T-cell (primary cell): Measurements from ENCODE around the gene TMEM14A. TPM values are rescaled to one million over a fixed set of nuclear protein-coding genes. Genes with fewer than 3 reads are reported as not detected.

Experiments used
- ATAC-seq, 4 experiments: fragments of 200-7000 bp in 3 of 4; fragments of 150-1000 bp in 1 of 4; cut with Tn5 transposase; replicated peaks in 1 of 4; 1 replicate in 3 of 4; 2 replicates in 1 of 4; pipeline ENCODE4 v1.10.0; 2021; ENCODE audit warnings: moderate library complexity in 3 of 4, mild to moderate bottlenecking in 2 of 4, moderate number of reproducible peaks in 1 of 4
- CTCF ChIA-PET, 2 donors: fragments of 300-600 bp; sonication (Branson Sonifier 250); formaldehyde crosslinking; loops; one replicate each; lab custom pipeline; 2022; ENCODE audit warnings: antibody characterized with exemption in 2 of 2; lab: Charles Lee
- POLR2A ChIA-PET, 2 donors: fragments of 300-600 bp; sonication (Branson Sonifier 250); formaldehyde crosslinking; loops; one replicate each; lab custom pipeline; 2022; ENCODE audit warnings: antibody characterized with exemption in 2 of 2; lab: Charles Lee
- DNase-seq, 35 experiments: peaks; one replicate each; pipeline versions ENCODE4 v3.0.0 to v3.0.0-alpha.2; 2013 to 2023
- H3K27ac ChIP-seq: one replicate; pipeline ENCODE4 v1.5.1; 2013; ENCODE audit warnings: low read length
- H3K27me3 ChIP-seq, 2 experiments: replicated peaks in 1 of 2; 1 replicate in 1 of 2; 2 replicates in 1 of 2; pipeline versions ENCODE4 v1.6.1 to v1.7.0; 2013; ENCODE audit warnings: low read length in 1 of 2, mixed read lengths in 1 of 2; ENCODE audit not compliant: control insufficient read depth in 2 of 2, insufficient read depth in 2 of 2; ENCODE audit errors: extremely low read depth in 1 of 2
- H3K36me3 ChIP-seq, 2 donors: 1 replicate in 1 of 2; 2 replicates in 1 of 2; pipeline versions ENCODE4 v1.6.1 to v1.7.0; 2013; ENCODE audit warnings: low read length in 1 of 2; ENCODE audit not compliant: control insufficient read depth in 2 of 2, insufficient read depth in 1 of 2; ENCODE audit errors: extremely low read depth in 1 of 2
- H3K4me1 ChIP-seq, 2 experiments: 1 replicate in 1 of 2; 2 replicates in 1 of 2; pipeline versions ENCODE4 v1.6.1 to v1.7.0; 2013; ENCODE audit warnings: low read length in 2 of 2, mixed read lengths in 1 of 2; ENCODE audit not compliant: insufficient read depth in 2 of 2, control insufficient read depth in 1 of 2; ENCODE audit errors: extremely low read depth in 1 of 2
- H3K4me3 ChIP-seq, 2 donors: 1 replicate in 1 of 2; 2 replicates in 1 of 2; pipeline versions ENCODE4 v1.5.1 to v1.7.0; 2013; ENCODE audit warnings: mild to moderate bottlenecking in 2 of 2, low read length in 1 of 2, moderate library complexity in 1 of 2; ENCODE audit not compliant: control insufficient read depth in 1 of 2; ENCODE audit errors: extremely low read depth in 1 of 2
- H3K9me3 ChIP-seq: 2 replicates; pipeline ENCODE4 v1.7.0; 2013
- H3K27ac Mint-ChIP-seq, 2 donors: one replicate each; pipeline ENCODE4 v1.8.0; 2020 to 2021; ENCODE audit warnings: mild to moderate bottlenecking in 2 of 2, mixed read lengths in 2 of 2
- H3K27me3 Mint-ChIP-seq, 2 donors: one replicate each; pipeline ENCODE4 v1.8.0; 2021 to 2022; ENCODE audit warnings: mixed read lengths in 2 of 2
- H3K36me3 Mint-ChIP-seq: one replicate; pipeline ENCODE4 v1.8.0; 2021; ENCODE audit warnings: mixed read lengths
- H3K4me1 Mint-ChIP-seq, 3 donors: one replicate each; pipeline ENCODE4 v1.8.0; 2020 to 2022; ENCODE audit warnings: mixed read lengths in 3 of 3, mild to moderate bottlenecking in 1 of 3
- H3K4me3 Mint-ChIP-seq, 3 donors: one replicate each; pipeline ENCODE4 v1.8.0; 2020 to 2022; ENCODE audit warnings: mild to moderate bottlenecking in 3 of 3, mixed read lengths in 3 of 3, moderate library complexity in 3 of 3
- H3K9me3 Mint-ChIP-seq, 3 donors: one replicate each; pipeline ENCODE4 v1.8.0; 2020 to 2022; ENCODE audit warnings: mixed read lengths in 3 of 3
- WGBS: methylation state at CpG from one replicate; pipeline ENCODE4 v1.1.5; 2013; ENCODE audit warnings: missing lambda C conversion rate; ENCODE audit not compliant: insufficient coverage; 5-methylcytosine and 5-hydroxymethylcytosine counted together
- total RNA-seq, 35 experiments: library from RNA in 6 of 35; stranded (reverse) in 6 of 35; fragments of 120-200 nt in 1 of 35; gene quantifications; one replicate each; pipeline versions ENCODE4 v1.2.1 to v1.2.4 and lab custom pipeline; 2013 to 2026

TMEM14A gene
- total RNA-seq, 5 donors from 2014 or later (not counting 1 experiment from before 2014, with no cell fraction given), result 4.1 to 11.6 (median 9.2) TPM

- ChIA-PET CTCF (no interaction called here), POLR2A (no interaction called here)
- WGBS, result no CpG with 5 or more reads among the region's 2 CpGs
- H3K36me3 ChIP-seq, result no peaks in the 10 kb centered on the region
- Mint-ChIP-seq H3K4me1 (no peaks in the 10 kb centered on the region), H3K4me3 (no peak overlapping the region), H3K36me3 (peaks cover 15% of the 10 kb centered on the region), H3K27me3 (no peaks in the 10 kb centered on the region), H3K9me3 (no peaks in the 10 kb centered on the region), H3K27ac (no peak overlapping the region)
- no peaks in the 10 kb centered on the region for H3K9me3 ChIP-seq
- H3K27ac ChIP-seq, result no peak overlapping the region
- H3K4me1 ChIP-seq, result no peaks in the 10 kb centered on the region
- no peaks in the 10 kb centered on the region for H3K27me3 ChIP-seq
- ATAC-seq (no peak), DNase-seq (no peak)
- H3K4me3 ChIP-seq, result no peak overlapping the region
These were observed 20.8 kb downstream of the TMEM14A start for GRCh38 chr6:52691718-52692117.

- no peak for ATAC-seq
- H3K4me1 Mint-ChIP-seq, result no peaks in the 10 kb centered on the region
- Histone ChIP-seq H3K4me1 (no peaks in the 10 kb centered on the region), H3K9me3 (no peaks in the 10 kb centered on the region), H3K4me3 (no peak overlapping the region), H3K27me3 (no peaks in the 10 kb centered on the region), H3K36me3 (no peaks in the 10 kb centered on the region), H3K27ac (no peak overlapping the region)
- H3K27me3 Mint-ChIP-seq, result peaks cover 0 to 4% of the 10 kb centered on the region in 2 donors
- 92% methylated on average over 4 of the region's 4 CpGs for WGBS
- ChIA-PET CTCF (no interaction called here), POLR2A (no interaction called here)
- no peak overlapping the region for H3K27ac Mint-ChIP-seq
- H3K4me3 Mint-ChIP-seq, result no peak overlapping the region
- peaks cover under 1% of the 10 kb centered on the region for H3K36me3 Mint-ChIP-seq
- H3K9me3 Mint-ChIP-seq, result no peaks in the 10 kb centered on the region
- DNase-seq, result no peak
These were observed 22.9 kb downstream of the TMEM14A start for GRCh38 chr6:52693773-52694172.

- DNase-seq (no peak), ATAC-seq (no peak)
- H3K4me3 ChIP-seq, result no peak overlapping the region
- H3K27ac ChIP-seq, result no peak overlapping the region
- H3K27ac Mint-ChIP-seq, result no peak overlapping the region
- POLR2A ChIA-PET, result no interaction called here
- H3K36me3 ChIP-seq, result no peaks in the 10 kb centered on the region
- H3K4me1 Mint-ChIP-seq, result no peaks in the 10 kb centered on the region
- WGBS, result 100% methylated on average over 1 of the region's 2 CpGs
- no peaks in the 10 kb centered on the region for H3K9me3 ChIP-seq
- no peaks in the 10 kb centered on the region for H3K4me1 ChIP-seq
- H3K36me3 Mint-ChIP-seq, result no peaks in the 10 kb centered on the region
- peaks cover 0 to 4% of the 10 kb centered on the region in 2 donors for H3K27me3 Mint-ChIP-seq
- H3K4me3 Mint-ChIP-seq, result no peak overlapping the region
- H3K9me3 Mint-ChIP-seq, result no peaks in the 10 kb centered on the region
- H3K27me3 ChIP-seq, result no peaks in the 10 kb centered on the region
- CTCF ChIA-PET, result no interaction called here
These were observed 23.5 kb downstream of the TMEM14A start for GRCh38 chr6:52694404-52694803.

GRCh38 chr6:52696418-52696817 is 25.5 kb downstream of the TMEM14A start:
- no CpG with 5 or more reads among the region's 4 CpGs for WGBS
- no peak overlapping the region for H3K4me3 Mint-ChIP-seq
- peaks cover 3 to 4% of the 10 kb centered on the region in 2 donors for H3K27me3 Mint-ChIP-seq
- ATAC-seq (no peak), DNase-seq (no peak)
- Histone ChIP-seq H3K4me3 (no peak overlapping the region), H3K4me1 (no peaks in the 10 kb centered on the region), H3K27me3 (peaks cover 0 to 3% of the 10 kb centered on the region in 2 experiments), H3K36me3 (no peaks in the 10 kb centered on the region), H3K9me3 (no peaks in the 10 kb centered on the region), H3K27ac (no peak overlapping the region)
- POLR2A ChIA-PET, result no interaction called here
- CTCF ChIA-PET, result interaction anchor here in 1 of 2 donors (0.6 to 0.8 kb wide), 3 partner anchors 19 to 262 kb away, joined by 3 to 7 read pairs (median 4); no protein-coding TSS in a partner anchor
- H3K4me1 Mint-ChIP-seq, result no peaks in the 10 kb centered on the region
- no peaks in the 10 kb centered on the region for H3K9me3 Mint-ChIP-seq
- no peaks in the 10 kb centered on the region for H3K36me3 Mint-ChIP-seq
- H3K27ac Mint-ChIP-seq, result no peak overlapping the region

GRCh38 chr6:52697903-52698302 is 27.0 kb downstream of the TMEM14A start:
- Histone ChIP-seq H3K36me3 (no peaks in the 10 kb centered on the region), H3K4me1 (no peaks in the 10 kb centered on the region), H3K9me3 (no peaks in the 10 kb centered on the region), H3K4me3 (no peak overlapping the region), H3K27me3 (peaks cover 0 to 7% of the 10 kb centered on the region in 2 experiments), H3K27ac (no peak overlapping the region)
- no peak overlapping the region for H3K4me3 Mint-ChIP-seq
- ATAC-seq (no peak), DNase-seq (no peak)
- CTCF ChIA-PET, result no interaction called here
- WGBS, result no CpG with 5 or more reads among the region's 2 CpGs
- no peak overlapping the region for H3K27ac Mint-ChIP-seq
- POLR2A ChIA-PET, result no interaction called here
- no peaks in the 10 kb centered on the region for H3K36me3 Mint-ChIP-seq
- peaks cover 6 to 8% of the 10 kb centered on the region in 2 donors for H3K27me3 Mint-ChIP-seq
- H3K9me3 Mint-ChIP-seq, result no peaks in the 10 kb centered on the region
- no peaks in the 10 kb centered on the region for H3K4me1 Mint-ChIP-seq

GRCh38 chr6:52704060-52704459 is 33.1 kb downstream of the TMEM14A start:
- H3K27me3 ChIP-seq, result peaks cover 0 to 10% of the 10 kb centered on the region in 2 experiments
- no peak overlapping the region for H3K27ac Mint-ChIP-seq
- H3K9me3 ChIP-seq, result no peaks in the 10 kb centered on the region
- peaks cover 10 to 15% of the 10 kb centered on the region in 2 donors for H3K27me3 Mint-ChIP-seq
- no peaks in the 10 kb centered on the region for H3K36me3 Mint-ChIP-seq
- DNase-seq, result no peak
- peaks cover 0 to 13% (median 4%) of the 10 kb centered on the region in 3 donors for H3K9me3 Mint-ChIP-seq
- no peak overlapping the region for H3K27ac ChIP-seq
- no peaks in the 10 kb centered on the region for H3K36me3 ChIP-seq
- no peak for ATAC-seq
- CTCF ChIA-PET, result interaction anchor here in 1 of 2 donors (0.7 kb wide), 1 partner anchor 781 kb away, joined by 3 read pairs; no protein-coding TSS in a partner anchor
- POLR2A ChIA-PET, result interaction anchor here in 1 of 2 donors (0.6 kb wide), 1 partner anchor 407 kb away, joined by 3 read pairs; no protein-coding TSS in a partner anchor
- H3K4me1 ChIP-seq, result no peaks in the 10 kb centered on the region
- no peak overlapping the region for H3K4me3 Mint-ChIP-seq
- no peak overlapping the region for H3K4me3 ChIP-seq
- H3K4me1 Mint-ChIP-seq, result no peaks in the 10 kb centered on the region
